HCT116 (cell line): ENCODE data around the gene WDR48. TPM values are rescaled to one million over a fixed set of nuclear protein-coding genes. Genes with fewer than 3 reads are reported as not detected.
"Not testable (repeated sequence)": the region's sequence is repeated elsewhere in the genome, so short reads cannot be mapped to it uniquely, and the experiment has no call there.

ENCODE experiments used
- ATAC-seq: fragments of 200-7000 bp; cut with Tn5 transposase; 2 replicates; pipeline ENCODE4 v1.9.1; 2020; ENCODE audit warnings: mild to moderate bottlenecking, moderate library complexity
- BruUV-seq: library from RNA; stranded (reverse); fragments of 400-500 nt; replicated peaks from 2 replicates; lab custom pipeline; 2021; lab: Mats Ljungman, UMichigan
- CTCF ChIA-PET: fragments of 300-600 bp; sonication (Branson Sonifier 250); formaldehyde crosslinking; loops from one replicate; lab custom pipeline; 2021; ENCODE audit warnings: antibody characterized with exemption; lab: Charles Lee
- POLR2A ChIA-PET: fragments of 300-600, 350-600 bp; sonication (Branson Sonifier 250); formaldehyde crosslinking; loops from one replicate; lab custom pipeline; 2021; ENCODE audit warnings: antibody characterized with exemption; lab: Charles Lee
- RAD21 ChIA-PET, 2 experiments: fragments of 300-600 bp; sonication (Branson Sonifier 250); formaldehyde crosslinking; loops; one replicate each; lab custom pipeline; 2023; ENCODE audit warnings: low total read pairs in 2 of 2; ENCODE audit not compliant: uncharacterized antibody in 2 of 2, unreplicated experiment in 2 of 2, low non-redundant PET in 1 of 2; lab: Charles Lee
- DNase-seq: peaks from one replicate; pipeline ENCODE4 v3.0.0-alpha.2; 2010; ENCODE audit warnings: low read depth, low spot score
- H2AFZ ChIP-seq: fragments of 200-600 bp; shearing (Covaris generic), sonication (generic); 2 replicates; pipeline ENCODE4 v1.6.1; 2017; ENCODE audit warnings: low read depth, mixed run types, mixed read lengths, antibody characterized with exemption, low read length; ENCODE audit not compliant: poor library complexity, severe bottlenecking
- H3K27ac ChIP-seq: 2 replicates; pipeline ENCODE4 v1.5.1; 2012; ENCODE audit warnings: low read depth, low read length
- H3K27me3 ChIP-seq: fragments of 200-600 bp; sonication (generic); 2 replicates; pipeline ENCODE4 v1.6.1; 2016; ENCODE audit warnings: mixed run types, low read length, mixed read lengths; ENCODE audit not compliant: insufficient read depth
- H3K36me3 ChIP-seq, 2 experiments: fragments of 200-500 bp in 1 of 2; fragments of 200-600 bp in 1 of 2; sonication (Bioruptor generic) in 1 of 2; sonication (generic) in 1 of 2; 2 replicates each; pipeline versions ENCODE4 v1.5.1 to v1.6.1; 2014 to 2016; ENCODE audit warnings: low read length in 2 of 2, inconsistent platforms in 1 of 2, mixed read lengths in 1 of 2, mixed run types in 1 of 2; ENCODE audit not compliant: insufficient read depth in 2 of 2, control insufficient read depth in 1 of 2
- H3K4me1 ChIP-seq, 2 experiments: fragments of 200-600 bp in 1 of 2; sonication (generic) in 1 of 2; 2 replicates each; pipeline versions ENCODE4 v1.5.1 to v1.6.1; 2012 to 2017; ENCODE audit warnings: low read length in 2 of 2, inconsistent platforms in 1 of 2, mild to moderate bottlenecking in 1 of 2, mixed read lengths in 1 of 2, mixed run types in 1 of 2, moderate library complexity in 1 of 2; ENCODE audit not compliant: insufficient read depth in 2 of 2, control insufficient read depth in 1 of 2
- H3K4me2 ChIP-seq: fragments of 200-600 bp; sonication (generic); 2 replicates; pipeline ENCODE4 v1.6.1; 2017; ENCODE audit warnings: mixed run types, low read length, mixed read lengths
- H3K4me3 ChIP-seq, 2 experiments: fragments of 200-600 bp in 1 of 2; sonication (generic) in 1 of 2; replicated peaks in 1 of 2; 2 replicates each; pipeline ENCODE4 v1.5.1; 2011 to 2016; ENCODE audit warnings: low read length in 2 of 2, control low read depth in 1 of 2, low read depth in 1 of 2, mild to moderate bottlenecking in 1 of 2, mixed read lengths in 1 of 2, mixed run types in 1 of 2
- H3K79me2 ChIP-seq: fragments of 200-600 bp; sonication (generic); 2 replicates; pipeline ENCODE4 v1.6.1; 2017; ENCODE audit warnings: mild to moderate bottlenecking, mixed run types, low read length, moderate library complexity, mixed read lengths; ENCODE audit not compliant: insufficient read depth
- H3K9ac ChIP-seq: fragments of 200-600 bp; sonication (generic); 2 replicates; pipeline ENCODE4 v1.6.1; 2016; ENCODE audit warnings: low read length, mixed read lengths
- H3K9me2 ChIP-seq: fragments of 200-600 bp; sonication (generic), shearing (Covaris generic); 2 replicates; pipeline ENCODE4 v1.6.1; 2017; ENCODE audit warnings: mixed run types, mild to moderate bottlenecking, moderate library complexity; ENCODE audit not compliant: insufficient read depth
- H3K9me3 ChIP-seq, 2 experiments: fragments of 200-500 bp in 1 of 2; fragments of 200-600 bp in 1 of 2; sonication (Bioruptor generic) in 1 of 2; sonication (generic) in 1 of 2; 2 replicates each; pipeline ENCODE4 v1.6.1; 2014 to 2017; ENCODE audit warnings: low read length in 2 of 2, mixed read lengths in 2 of 2, inconsistent platforms in 1 of 2, low read depth in 1 of 2, mild to moderate bottlenecking in 1 of 2, mixed run types in 1 of 2, moderate library complexity in 1 of 2; ENCODE audit not compliant: control insufficient read depth in 1 of 2, insufficient read depth in 1 of 2
- H4K20me1 ChIP-seq: fragments of 200-600 bp; sonication (generic), shearing (Covaris generic); 2 replicates; pipeline ENCODE4 v1.6.1; 2017; ENCODE audit warnings: mixed run types, mild to moderate bottlenecking, moderate library complexity; ENCODE audit not compliant: insufficient read depth
- ATF3 ChIP-seq: IDR thresholded peaks from 2 replicates; pipeline ENCODE4 v1.6.1; 2012
- CEBPB ChIP-seq: IDR thresholded peaks from 2 replicates; pipeline ENCODE4 v1.6.1; 2012; ENCODE audit warnings: low read depth
- ELF1 ChIP-seq: IDR thresholded peaks from 2 replicates; pipeline ENCODE4 v1.6.1; 2012; ENCODE audit warnings: low read depth, borderline replicate concordance
- EZH2 ChIP-seq: fragments of 200-600 bp; sonication (generic); IDR thresholded peaks from 2 replicates; pipeline ENCODE4 v1.6.1; 2017; ENCODE audit warnings: antibody characterized with exemption, mixed run types
- RAD21 ChIP-seq: IDR thresholded peaks from 2 replicates; pipeline ENCODE4 v1.6.1; 2012; ENCODE audit warnings: low read depth, mild to moderate bottlenecking
- SIN3A ChIP-seq: IDR thresholded peaks from 2 replicates; pipeline ENCODE4 v1.6.1; 2012; ENCODE audit warnings: low read depth
- ZBTB33 ChIP-seq: IDR thresholded peaks from 2 replicates; pipeline ENCODE4 v1.6.1; 2011; ENCODE audit warnings: mild to moderate bottlenecking, low read length, moderate library complexity; ENCODE audit not compliant: insufficient replicate concordance; ENCODE audit errors: extremely low read depth
- ZNF274 ChIP-seq: fragments of 200-500 bp; sonication (Bioruptor generic); IDR thresholded peaks from 2 replicates; pipeline ENCODE4 v1.6.1; 2014; ENCODE audit warnings: mild to moderate bottlenecking, low read depth, low read length, inconsistent platforms
- intact Hi-C: fragments of 100-400 bp; cut with micrococcal nuclease; formaldehyde crosslinking; loops from 2 replicates; pipeline ENCODE4 v1.10.0; 2022
- total RNA-seq: library from RNA; stranded (reverse); gene quantifications from one replicate; pipeline ENCODE4 v1.2.1, GENCODE V29; 2021; ENCODE audit not compliant: unreplicated experiment
- TF ChIP-seq, protein P1 (sequence below), 3 experiments: fragments of 200-600 bp in 1 of 3; sonication (generic) in 1 of 3; IDR thresholded peaks in 2 of 3; conservative IDR thresholded peaks in 1 of 3; 2 replicates each; pipeline ENCODE4 v1.5.1; 2012 to 2017; ENCODE audit warnings: low read depth in 2 of 3, low read length in 2 of 3, antibody characterized with exemption in 1 of 3, borderline replicate concordance in 1 of 3, control low read depth in 1 of 3, mild to moderate bottlenecking in 1 of 3, mixed read lengths in 1 of 3, mixed run types in 1 of 3, moderate library complexity in 1 of 3; ENCODE audit not compliant: insufficient read depth in 1 of 3
- TF ChIP-seq, protein P2 (sequence below): IDR thresholded peaks from 2 replicates; pipeline ENCODE4 v1.6.1; 2012

The WDR48 gene
- total RNA-seq, 1 experiment from 2014 or later = 35.6 TPM

DNA sequence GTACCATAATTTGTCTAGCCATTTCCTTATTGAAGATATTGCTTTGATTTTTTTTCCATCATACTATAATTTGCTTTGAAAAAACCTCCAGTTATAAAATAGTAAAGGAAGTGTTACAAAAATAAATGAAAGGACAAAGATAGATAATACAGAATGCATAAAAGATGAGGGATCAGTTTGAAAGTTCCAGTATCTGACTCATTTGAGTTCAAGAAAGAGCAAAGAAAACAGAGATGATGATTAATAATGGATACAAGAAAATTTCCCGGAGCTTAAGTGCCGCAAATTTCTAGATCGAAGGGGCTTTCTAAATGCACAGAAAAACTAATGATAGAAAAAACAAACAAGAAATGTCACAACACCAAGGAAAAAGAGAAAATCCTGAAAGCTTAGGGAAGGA lies 4.3 kb downstream of the WDR48 start:
- Histone ChIP-seq H4K20me1 (no peaks in the 10 kb centered on the region), H3K9me2 (no peaks in the 10 kb centered on the region), H3K27me3 (no peaks in the 10 kb centered on the region), H3K27ac (no peak overlapping the region), H3K36me3 (no peaks in the 10 kb centered on the region), H3K4me2 (no peak overlapping the region), H3K4me1 (peaks cover 4 to 9% of the 10 kb centered on the region in 2 experiments; a peak in 2 of 4 replicates), H3K9me3 (no peaks in the 10 kb centered on the region), H3K9ac (no peak overlapping the region), H2AFZ (no peak overlapping the region), H3K79me2 (peaks cover 20% of the 10 kb centered on the region), H3K4me3 (no peak overlapping the region)
- DNase-seq = no peak
- no peak for ATAC-seq
- TF ChIP-seq ZBTB33 (no peak), ELF1 (no peak), CEBPB (no peak), SIN3A (no peak), RAD21 (no peak), ZNF274 (no peak), EZH2 (no peak), ATF3 (no peak)
- TF ChIP-seq, protein P1, sequence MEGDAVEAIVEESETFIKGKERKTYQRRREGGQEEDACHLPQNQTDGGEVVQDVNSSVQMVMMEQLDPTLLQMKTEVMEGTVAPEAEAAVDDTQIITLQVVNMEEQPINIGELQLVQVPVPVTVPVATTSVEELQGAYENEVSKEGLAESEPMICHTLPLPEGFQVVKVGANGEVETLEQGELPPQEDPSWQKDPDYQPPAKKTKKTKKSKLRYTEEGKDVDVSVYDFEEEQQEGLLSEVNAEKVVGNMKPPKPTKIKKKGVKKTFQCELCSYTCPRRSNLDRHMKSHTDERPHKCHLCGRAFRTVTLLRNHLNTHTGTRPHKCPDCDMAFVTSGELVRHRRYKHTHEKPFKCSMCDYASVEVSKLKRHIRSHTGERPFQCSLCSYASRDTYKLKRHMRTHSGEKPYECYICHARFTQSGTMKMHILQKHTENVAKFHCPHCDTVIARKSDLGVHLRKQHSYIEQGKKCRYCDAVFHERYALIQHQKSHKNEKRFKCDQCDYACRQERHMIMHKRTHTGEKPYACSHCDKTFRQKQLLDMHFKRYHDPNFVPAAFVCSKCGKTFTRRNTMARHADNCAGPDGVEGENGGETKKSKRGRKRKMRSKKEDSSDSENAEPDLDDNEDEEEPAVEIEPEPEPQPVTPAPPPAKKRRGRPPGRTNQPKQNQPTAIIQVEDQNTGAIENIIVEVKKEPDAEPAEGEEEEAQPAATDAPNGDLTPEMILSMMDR (IDR thresholded peaks at IDR 0.05 in 2 of 3, conservative IDR thresholded peaks at IDR 0.05 in 1 of 3; ENCODE audit: borderline replicate concordance in 1 of 3, insufficient read depth in 1 of 3, low read depth in 2 of 3, low read length in 2 of 3) = no peak
- TF ChIP-seq, protein P2, sequence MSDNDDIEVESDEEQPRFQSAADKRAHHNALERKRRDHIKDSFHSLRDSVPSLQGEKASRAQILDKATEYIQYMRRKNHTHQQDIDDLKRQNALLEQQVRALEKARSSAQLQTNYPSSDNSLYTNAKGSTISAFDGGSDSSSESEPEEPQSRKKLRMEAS = no peak
- POLR2A ChIA-PET = no interaction called here
- no TSS peak for BruUV-seq
- RAD21 ChIA-PET = no interaction called here
- CTCF ChIA-PET = no interaction called here
- intact Hi-C loops = no loop called here

GRCh38 chr3:39061228-39061627 lies 9.4 kb downstream of the WDR48 start:
- H3K9ac ChIP-seq, DNase-seq, BruUV-seq, H3K79me2 ChIP-seq, H3K4me2 ChIP-seq, intact Hi-C loops, RAD21 ChIA-PET, H3K27ac ChIP-seq, H3K4me3 ChIP-seq, H3K9me2 ChIP-seq, H3K9me3 ChIP-seq, H3K36me3 ChIP-seq, H2AFZ ChIP-seq, ATAC-seq, H4K20me1 ChIP-seq, H3K27me3 ChIP-seq, CTCF ChIA-PET, POLR2A ChIA-PET, H3K4me1 ChIP-seq: not testable (repeated sequence)
